H1 (cell line): Measurements from ENCODE around the gene SLC5A11. TPM values are rescaled to one million over a fixed set of nuclear protein-coding genes. Genes with fewer than 3 reads are reported as not detected.

ENCODE experiments used
- CTCF ChIA-PET: fragments of 300-600 bp; sonication (Branson Sonifier 250); formaldehyde crosslinking; loops from one replicate; lab custom pipeline; 2021; ENCODE audit not compliant: partially characterized antibody; lab: Charles Lee
- POLR2A ChIA-PET: fragments of 300-600 bp; sonication (Branson Sonifier 250); formaldehyde crosslinking; loops from one replicate; lab custom pipeline; 2021; ENCODE audit warnings: inconsistent platforms; ENCODE audit not compliant: partially characterized antibody; lab: Charles Lee
- DNase-seq, 2 experiments: peaks; one replicate each; pipeline versions ENCODE4 v3.0.0 to v3.0.0-alpha.2; 2010 to 2022; ENCODE audit warnings: low spot score in 2 of 2, low read depth in 1 of 2, mixed read lengths in 1 of 2
- FAIRE-seq: peaks from 2 replicates; lab custom pipeline; 2011; peaks lifted over from hg19 to GRCh38; lab: Jason Lieb, UNC
- H2AFZ ChIP-seq: 2 replicates; pipeline ENCODE4 v1.8.1; 2012; ENCODE audit warnings: low read length, inconsistent platforms
- H2AK5ac ChIP-seq: 2 replicates; pipeline ENCODE4 v1.6.1; 2013; ENCODE audit warnings: low read depth, low read length
- H2BK120ac ChIP-seq: replicated peaks from 2 replicates; pipeline ENCODE3; 2013; ENCODE audit warnings: low read depth, low read length, inconsistent platforms
- H2BK12ac ChIP-seq: 2 replicates; pipeline ENCODE4 v1.6.1; 2013; ENCODE audit warnings: low read depth, low read length
- H2BK15ac ChIP-seq: 2 replicates; pipeline ENCODE4 v1.6.1; 2013; ENCODE audit warnings: low read length
- H2BK20ac ChIP-seq: 2 replicates; pipeline ENCODE4 v1.6.1; 2013; ENCODE audit warnings: low read length
- H2BK5ac ChIP-seq: 2 replicates; pipeline ENCODE4 v1.6.1; 2013; ENCODE audit warnings: low read depth, low read length
- H3K14ac ChIP-seq: 2 replicates; pipeline ENCODE4 v1.6.1; 2013; ENCODE audit warnings: inconsistent platforms; ENCODE audit not compliant: insufficient read length
- H3K18ac ChIP-seq: 2 replicates; pipeline ENCODE4 v1.6.1; 2013; ENCODE audit warnings: low read length; ENCODE audit errors: extremely low read depth
- H3K23ac ChIP-seq: 2 replicates; pipeline ENCODE4 v1.6.1; 2013; ENCODE audit warnings: inconsistent platforms; ENCODE audit not compliant: insufficient read length
- H3K23me2 ChIP-seq: 2 replicates; pipeline ENCODE4 v1.6.1; 2013; ENCODE audit warnings: low read depth, low read length
- H3K27ac ChIP-seq: 2 replicates; pipeline ENCODE4 v1.6.1; 2011; ENCODE audit warnings: low read depth, low read length, inconsistent platforms
- H3K27me3 ChIP-seq, 4 experiments: replicated peaks in 1 of 4; 1 replicate in 1 of 4; 2 replicates in 3 of 4; pipeline versions ENCODE4 v1.6.1 to v1.8.1; 2011 to 2013; ENCODE audit warnings: low read length in 3 of 4, mild to moderate bottlenecking in 3 of 4, inconsistent platforms in 2 of 4, mixed read lengths in 2 of 4, moderate library complexity in 1 of 4; ENCODE audit not compliant: control insufficient read depth in 3 of 4, insufficient read depth in 3 of 4; ENCODE audit errors: extremely low read depth in 1 of 4
- H3K36me3 ChIP-seq, 4 experiments: 2 replicates each; pipeline versions ENCODE4 v1.6.1 to v1.8.1; 2011 to 2013; ENCODE audit warnings: mild to moderate bottlenecking in 4 of 4, low read length in 3 of 4, moderate library complexity in 2 of 4, control low read depth in 1 of 4, inconsistent platforms in 1 of 4; ENCODE audit not compliant: insufficient read depth in 4 of 4, control insufficient read depth in 2 of 4
- H3K4ac ChIP-seq: replicated peaks from 2 replicates; pipeline ENCODE3; 2013; ENCODE audit warnings: low read length, low read depth, mixed read lengths, inconsistent platforms; ENCODE audit not compliant: insufficient read length
- H3K4me1 ChIP-seq, 4 experiments: replicated peaks in 1 of 4; 1 replicate in 1 of 4; 2 replicates in 3 of 4; pipeline versions ENCODE4 v1.6.1 to v1.8.1; 2011 to 2013; ENCODE audit warnings: low read length in 3 of 4, inconsistent platforms in 2 of 4, mixed read lengths in 1 of 4; ENCODE audit not compliant: insufficient read depth in 4 of 4, control insufficient read depth in 3 of 4
- H3K4me2 ChIP-seq, 2 experiments: 2 replicates each; pipeline versions ENCODE4 v1.6.1 to v1.8.1; 2011 to 2013; ENCODE audit warnings: low read depth in 2 of 2, low read length in 2 of 2, control low read depth in 1 of 2, inconsistent platforms in 1 of 2, mild to moderate bottlenecking in 1 of 2; ENCODE audit not compliant: insufficient read depth in 1 of 2
- H3K4me3 ChIP-seq, 4 experiments: fragments of 200-600, 300-600 bp in 1 of 4; sonication (generic), shearing (Covaris generic), sonication (Bioruptor Twin) in 1 of 4; 2 replicates each; pipeline versions ENCODE4 v1.5.1 to v1.8.1; 2011 to 2016; ENCODE audit warnings: low read length in 4 of 4, low read depth in 3 of 4, control low read depth in 2 of 4, inconsistent platforms in 2 of 4, mild to moderate bottlenecking in 2 of 4, mixed read lengths in 1 of 4, moderate library complexity in 1 of 4; ENCODE audit not compliant: insufficient read depth in 2 of 4; ENCODE audit errors: extremely low read depth in 1 of 4
- H3K56ac ChIP-seq: replicated peaks from 2 replicates; pipeline ENCODE3; 2013; ENCODE audit warnings: low read depth, mild to moderate bottlenecking, mixed read lengths, low read length, inconsistent platforms; ENCODE audit not compliant: insufficient read length
- H3K79me1 ChIP-seq: 2 replicates; pipeline ENCODE4 v1.6.1; 2013; ENCODE audit warnings: low read depth, low read length, control low read depth
- H3K79me2 ChIP-seq, 2 experiments: 2 replicates each; pipeline versions ENCODE4 v1.6.1 to v1.8.1; 2012 to 2013; ENCODE audit warnings: low read length in 2 of 2, mild to moderate bottlenecking in 2 of 2, inconsistent platforms in 1 of 2; ENCODE audit not compliant: insufficient read depth in 2 of 2, control insufficient read depth in 1 of 2
- H3K9ac ChIP-seq, 4 experiments: replicated peaks in 1 of 4; 1 replicate in 1 of 4; 2 replicates in 3 of 4; pipeline versions ENCODE4 v1.6.1 to v1.8.1; 2011 to 2013; ENCODE audit warnings: low read depth in 3 of 4, low read length in 3 of 4, control low read depth in 2 of 4, mild to moderate bottlenecking in 2 of 4, moderate library complexity in 2 of 4, inconsistent platforms in 1 of 4; ENCODE audit errors: extremely low read depth in 1 of 4
- H3K9me3 ChIP-seq, 2 experiments: 2 replicates each; pipeline versions ENCODE4 v1.6.1 to v1.8.1; 2012 to 2013; ENCODE audit warnings: mild to moderate bottlenecking in 2 of 2, moderate library complexity in 2 of 2, control low read depth in 1 of 2, inconsistent platforms in 1 of 2, low read depth in 1 of 2, low read length in 1 of 2, mixed read lengths in 1 of 2; ENCODE audit not compliant: insufficient read depth in 2 of 2
- H4K20me1 ChIP-seq, 2 experiments: replicated peaks in 1 of 2; 2 replicates each; pipeline versions ENCODE3 to v1.8.1; 2011 to 2013; ENCODE audit warnings: inconsistent platforms in 2 of 2, low read length in 2 of 2, mild to moderate bottlenecking in 1 of 2; ENCODE audit not compliant: insufficient read depth in 2 of 2, control insufficient read depth in 1 of 2
- H4K5ac ChIP-seq: 2 replicates; pipeline ENCODE4 v1.6.1; 2013; ENCODE audit warnings: low read length, low read depth, mixed read lengths, inconsistent platforms; ENCODE audit not compliant: insufficient read length
- H4K8ac ChIP-seq: 2 replicates; pipeline ENCODE4 v1.8.0; 2013; ENCODE audit warnings: mild to moderate bottlenecking, moderate library complexity, low read length, inconsistent platforms; ENCODE audit not compliant: insufficient read depth; ENCODE audit errors: extremely low read depth
- H4K91ac ChIP-seq: replicated peaks from 2 replicates; pipeline ENCODE3; 2013; ENCODE audit warnings: low read length, mixed read lengths, inconsistent platforms; ENCODE audit not compliant: insufficient read length
- GTF2F1 ChIP-seq: IDR thresholded peaks from 2 replicates; pipeline ENCODE4 v1.6.1; 2012; ENCODE audit warnings: low read depth, low read length, improper control_type of control experiment, borderline replicate concordance
- KDM4A ChIP-seq: IDR thresholded peaks from one replicate; pipeline ENCODE4 v1.7.1; 2012; ENCODE audit warnings: low read depth, mild to moderate bottlenecking, moderate library complexity, low read length, inconsistent platforms; ENCODE audit not compliant: severe bottlenecking
- RBBP5 ChIP-seq: IDR thresholded peaks from 2 replicates; pipeline ENCODE4 v1.7.1; 2012; ENCODE audit warnings: low read depth, mild to moderate bottlenecking, inconsistent platforms, low read length, moderate library complexity, borderline replicate concordance
- RFX5 ChIP-seq: IDR thresholded peaks from 2 replicates; pipeline ENCODE4 v1.6.1; 2011; ENCODE audit warnings: low read depth, low read length, improper control_type of control experiment, borderline replicate concordance
- SIX5 ChIP-seq: IDR thresholded peaks from 2 replicates; pipeline ENCODE4 v1.6.1; 2011; ENCODE audit warnings: mild to moderate bottlenecking, low read depth, low read length
- TEAD4 ChIP-seq: IDR thresholded peaks from 2 replicates; pipeline ENCODE4 v1.6.1; 2012; ENCODE audit warnings: low read depth, low read length, inconsistent platforms, mixed read lengths
- USF2 ChIP-seq: IDR thresholded peaks from 2 replicates; pipeline ENCODE4 v1.6.1; 2011; ENCODE audit warnings: low read length, improper control_type of control experiment
- WGBS, 2 experiments: shearing (Covaris generic) in 1 of 2; methylation state at CpG; one replicate each; pipeline versions ENCODE4 v1.1.6 to v1.1.7; 2013 to 2015; ENCODE audit warnings: low lambda C conversion rate in 2 of 2, mixed read lengths in 2 of 2, inconsistent platforms in 1 of 2, low coverage in 1 of 2, missing lambda C conversion rate in 1 of 2; ENCODE audit not compliant: insufficient replicate concordance in 2 of 2, insufficient coverage in 1 of 2, insufficient read length in 1 of 2; ENCODE audit errors: extremely low coverage in 1 of 2, missing lambda C conversion rate in 1 of 2; 5-methylcytosine and 5-hydroxymethylcytosine counted together
- polyA plus RNA-seq, 7 experiments: library from polyadenylated mRNA; depleted of rRNA in 3 of 7; stranded (reverse) in 5 of 7; unstranded in 2 of 7; fragments of >200 nt in 5 of 7; fragments of 200-250 nt in 2 of 7; gene quantifications; 1 replicate in 5 of 7; 2 replicates in 1 of 7; 4 replicates in 1 of 7; pipeline versions ENCODE4 v1.2.1 to v1.2.3, GENCODE V29; 2011 to 2013; ENCODE audit warnings: missing spikeins in 2 of 7, mixed read lengths in 2 of 7
- total RNA-seq: library from RNA; stranded (reverse); fragmentation: NEBNext Ultra II Directional; extraction: Animal tissue kit (Norgen Biotek cat#: 25700); gene quantifications from 2 replicates; pipeline ENCODE4 v1.2.1, GENCODE V29; 2021

Gene SLC5A11
- total and polyA plus RNA-seq, 2 of the 8 experiments (the other 6 are each of a cell fraction or from before 2014, with no cell fraction given), result 0.26 to 0.59 TPM

GRCh38 chr16:24943471-24943870 lies 97.7 kb downstream of the SLC5A11 start:
- H2BK120ac ChIP-seq, result no peak overlapping the region
- no peak overlapping the region for H3K27ac ChIP-seq
- no peak overlapping the region for H4K91ac ChIP-seq
- no peak overlapping the region for H2BK12ac ChIP-seq
- no peak overlapping the region for H3K9ac ChIP-seq
- WGBS, 2 experiments, result 83% methylated on average over 7 of the region's 7 CpGs; no CpG with 5 or more reads in 1 of the 2 experiments
- DNase-seq (no peak), FAIRE-seq (no peak)
- no peak overlapping the region for H4K8ac ChIP-seq
- H4K5ac ChIP-seq, result no peak overlapping the region
- no peak overlapping the region for H3K14ac ChIP-seq
- H2BK15ac ChIP-seq, result no peak overlapping the region
- H2BK5ac ChIP-seq, result no peak overlapping the region
- H3K18ac ChIP-seq, result no peak overlapping the region
- POLR2A ChIA-PET, result no interaction called here
- no peaks in the 10 kb centered on the region for H3K27me3 ChIP-seq
- H3K4ac ChIP-seq, result no peak overlapping the region
- no peaks in the 10 kb centered on the region for H3K23me2 ChIP-seq
- no peaks in the 10 kb centered on the region for H3K9me3 ChIP-seq
- H3K56ac ChIP-seq, result no peak overlapping the region
- no peak overlapping the region for H3K23ac ChIP-seq
- no peaks in the 10 kb centered on the region for H3K79me1 ChIP-seq
- TF ChIP-seq USF2, result no peak
- TF ChIP-seq RFX5, result no peak
- TF ChIP-seq SIX5, result no peak
- TF ChIP-seq KDM4A, result no peak
- TF ChIP-seq GTF2F1, result no peak
- no peak for TF ChIP-seq TEAD4
- no peak for TF ChIP-seq RBBP5
- H4K20me1 ChIP-seq, result peaks cover 1 to 3% of the 10 kb centered on the region in 2 experiments
- no peaks in the 10 kb centered on the region for H3K79me2 ChIP-seq
- H2AK5ac ChIP-seq, result no peak overlapping the region
- no peak overlapping the region for H3K4me2 ChIP-seq
- peaks cover 4 to 39% (median 16%) of the 10 kb centered on the region in 4 experiments; a peak in 7 of 8 replicates for H3K36me3 ChIP-seq
- H2BK20ac ChIP-seq, result no peak overlapping the region
- no peaks in the 10 kb centered on the region for H3K4me1 ChIP-seq
- H2AFZ ChIP-seq, result no peak overlapping the region
- H3K4me3 ChIP-seq, result no peak overlapping the region
- CTCF ChIA-PET, result interaction anchor here (0.7 kb wide), 1 partner anchor 244 kb away, joined by 3 read pairs; no protein-coding TSS in a partner anchor
